Stimulated activated CD4-positive, alpha-beta T cell treated with anti-CD3 and anti-CD28 coated beads, Interleukin-1b, Interleukin-23, amount 100 ng/mL, for 24 hours (primary cell): Measurements from ENCODE around the gene IFNE.

Experiments used
- DNase-seq, 4 experiments: peaks; one replicate each; pipeline ENCODE4 v3.0.0-alpha.2; 2020; ENCODE audit warnings: low read depth in 4 of 4, low spot score in 1 of 4

Gene IFNE

GRCh38 chr9:21482213-21482612 lies at the start of gene IFNE:
Gene IFNE, minus strand, starts transcription at chr9:21482313. Its CDS starts 619 bp downstream, at chr9:21481694.
- DNase-seq, result no peak

GRCh38 chr9:21528123-21528808 lies 46.2 kb upstream of the IFNE start:
- DNase-seq, result no peak

- DNase-seq, result no peak
Measured at GRCh38 chr9:21527579-21527978, 45.5 kb upstream of the IFNE start.

GRCh38 chr9:21525174-21525573 lies 43.1 kb upstream of the IFNE start:
- no peak for DNase-seq

- DNase-seq, result no peak
Measured at GRCh38 chr9:21524099-21524830, 42.2 kb upstream of the IFNE start.

GRCh38 chr9:21523021-21524014 lies 41.2 kb upstream of the IFNE start:
- no peak for DNase-seq

GRCh38 chr9:21522348-21522747 lies 40.2 kb upstream of the IFNE start:
- no peak for DNase-seq

GRCh38 chr9:21521448-21521847 lies 39.3 kb upstream of the IFNE start:
- DNase-seq, result no peak

- no peak for DNase-seq
Measured at GRCh38 chr9:21520501-21521228, 38.6 kb upstream of the IFNE start.

- DNase-seq, result no peak
Measured at GRCh38 chr9:21519855-21520434, 37.8 kb upstream of the IFNE start.

GRCh38 chr9:21516796-21517195 lies 34.7 kb upstream of the IFNE start:
- DNase-seq, result no peak

GRCh38 chr9:21513431-21513830 lies 31.3 kb upstream of the IFNE start:
- no peak for DNase-seq

- no peak for DNase-seq
Measured at GRCh38 chr9:21510806-21511205, 28.7 kb upstream of the IFNE start.

GRCh38 chr9:21507483-21507790 lies 25.3 kb upstream of the IFNE start:
- DNase-seq, result no peak

- no peak for DNase-seq
Measured at GRCh38 chr9:21506626-21507482, 24.7 kb upstream of the IFNE start.

GRCh38 chr9:21505425-21506179 lies 23.5 kb upstream of the IFNE start:
- DNase-seq, result no peak

- no peak for DNase-seq
Measured at GRCh38 chr9:21504894-21505293, 22.8 kb upstream of the IFNE start.

- no peak for DNase-seq
Measured at GRCh38 chr9:21504113-21504512, 22.0 kb upstream of the IFNE start.

- DNase-seq, result no peak
Measured at GRCh38 chr9:21502586-21502985, 20.5 kb upstream of the IFNE start.
